NCI-H446 treated with DMSO at 0.1 percent for 48 hours (cell line): ENCODE results near the gene MFAP3L.

Source experiments
- DNase-seq: peaks from one replicate; lab custom pipeline; 2025; lab: John Stamatoyannopoulos, UW

Gene MFAP3L

GRCh38 chr4:169940460-169940859 lies 85.7 kb downstream of the MFAP3L start:
- no peak for DNase-seq
